Endometrial microvascular endothelial cells (primary cell): ENCODE data around the gene GINS2. TPM values are rescaled to one million over a fixed set of nuclear protein-coding genes. Genes with fewer than 3 reads are reported as not detected.

Source experiments
- in situ Hi-C: cut with HindIII; loops from 2 replicates; pipeline ENCODE4 v1.10.0; 2017; ENCODE audit warnings: low sequenced_read_pairs, low pct_unique_long_range_greater_than_20kb; ENCODE audit errors: inconsistent ontology term
- total RNA-seq: library from RNA; depleted of rRNA; stranded (reverse); fragments of >200 nt; gene quantifications from one replicate; pipeline ENCODE4 v1.2.3, GENCODE V29; 2015; ENCODE audit errors: inconsistent ontology term

Gene GINS2
- 19.9 TPM for total RNA-seq

GRCh38 chr16:85688586-85689284 lies at the start of gene GINS2:
Gene GINS2, minus strand, starts transcription at chr16:85688954. Its CDS starts 56 bp downstream, at chr16:85688898.
- in situ Hi-C loops = no loop called here

GRCh38 chr16:85736921-85737320 lies 48.2 kb upstream of the GINS2 start:
- in situ Hi-C loops = no loop called here

GRCh38 chr16:85735946-85736345 lies 47.2 kb upstream of the GINS2 start:
- in situ Hi-C loops = no loop called here

- in situ Hi-C loops = no loop called here
Measured at GRCh38 chr16:85735225-85735635, 46.5 kb upstream of the GINS2 start.

- in situ Hi-C loops = no loop called here
Measured at GRCh38 chr16:85734311-85735017, 45.7 kb upstream of the GINS2 start.

GRCh38 chr16:85733839-85734170 lies 45.1 kb upstream of the GINS2 start:
- in situ Hi-C loops = no loop called here

- in situ Hi-C loops = no loop called here
Measured at GRCh38 chr16:85733155-85733838, 44.5 kb upstream of the GINS2 start.

GRCh38 chr16:85731179-85731578 lies 42.4 kb upstream of the GINS2 start:
- in situ Hi-C loops = no loop called here

GRCh38 chr16:85730186-85730465 lies 41.4 kb upstream of the GINS2 start:
- in situ Hi-C loops = no loop called here

- in situ Hi-C loops = no loop called here
Measured at GRCh38 chr16:85729452-85730185, 40.9 kb upstream of the GINS2 start.

GRCh38 chr16:85728879-85729278 lies 40.1 kb upstream of the GINS2 start:
- in situ Hi-C loops = no loop called here

- in situ Hi-C loops = no loop called here
Measured at GRCh38 chr16:85724936-85725335, 36.2 kb upstream of the GINS2 start.

GRCh38 chr16:85724126-85724879 lies 35.5 kb upstream of the GINS2 start:
- in situ Hi-C loops = no loop called here

GRCh38 chr16:85722128-85722893 lies 33.6 kb upstream of the GINS2 start:
- in situ Hi-C loops = no loop called here

GRCh38 chr16:85720302-85720637 lies 31.5 kb upstream of the GINS2 start:
- in situ Hi-C loops = no loop called here

GRCh38 chr16:85719605-85720301 lies 31.0 kb upstream of the GINS2 start:
- in situ Hi-C loops = no loop called here

GRCh38 chr16:85718682-85719081 lies 29.9 kb upstream of the GINS2 start:
- in situ Hi-C loops = no loop called here

- in situ Hi-C loops = no loop called here
Measured at GRCh38 chr16:85718153-85718477, 29.4 kb upstream of the GINS2 start.
